ENCODE data around the gene CLASP1. TPM values are rescaled to one million over a fixed set of nuclear protein-coding genes. Genes with fewer than 3 reads are reported as not detected.
"Not testable (repeated sequence)": the region's sequence is repeated elsewhere in the genome, so short reads cannot be mapped to it uniquely, and the experiment has no call there.

Gene CLASP1
- polyA plus RNA-seq, 3 donors: 7.9 to 17.1 (median 16.2) TPM

- WGBS, 3 donors: 69 to 91% (median 77%) methylated on average over 1 of the region's 1 CpG
Observed at GRCh38 chr2:121501031-121501430, 148.2 kb downstream of the CLASP1 start.

GRCh38 chr2:121498731-121499130 lies 150.5 kb downstream of the CLASP1 start:
- no peak overlapping the region for H3K27ac ChIP-seq (ENCODE audit: low read depth, low read length)
- 97 to 100% (median 98%) methylated on average over 1 of the region's 1 CpG for WGBS, 3 donors

More at GRCh38 chr2:121501031-121501430, 148.2 kb downstream of the CLASP1 start:
- no peak overlapping the region for H3K27ac ChIP-seq (ENCODE audit: low read depth, low read length)

- 69 to 73% (median 73%) methylated on average over 3 of the region's 3 CpGs for WGBS, 3 donors
- H3K27ac ChIP-seq (ENCODE audit: low read depth, low read length): no peak overlapping the region
Observed at GRCh38 chr2:121492409-121492808, 156.9 kb downstream of the CLASP1 start.

- no peak overlapping the region for H3K27ac ChIP-seq (ENCODE audit: low read depth, low read length)
- 76 to 81% (median 77%) methylated on average over 4 of the region's 4 CpGs for WGBS, 3 donors
Observed at GRCh38 chr2:121491518-121491917, 157.7 kb downstream of the CLASP1 start.

GRCh38 chr2:121490584-121491133 lies 158.6 kb downstream of the CLASP1 start:
- 57 to 96% (median 94%) methylated on average over 3 of the region's 3 CpGs for WGBS, 3 donors

GRCh38 chr2:121489911-121490583 lies 159.2 kb downstream of the CLASP1 start:
- WGBS, 3 donors: 36 to 79% (median 74%) methylated on average over 2 of the region's 2 CpGs
- H3K27ac ChIP-seq (ENCODE audit: low read depth, low read length): no peak overlapping the region

More at GRCh38 chr2:121490584-121491133, 158.6 kb downstream of the CLASP1 start:
- H3K27ac ChIP-seq (ENCODE audit: low read depth, low read length): no peak overlapping the region

- 26 to 85% (median 77%) methylated on average over 1 of the region's 1 CpG for WGBS, 3 donors
- no peak overlapping the region for H3K27ac ChIP-seq (ENCODE audit: low read depth, low read length)
Observed at GRCh38 chr2:121489284-121489683, 160.0 kb downstream of the CLASP1 start.

- no peak overlapping the region for H3K27ac ChIP-seq (ENCODE audit: low read depth, low read length)
Observed at GRCh38 chr2:121486191-121486790, 163.0 kb downstream of the CLASP1 start.

- H3K27ac ChIP-seq (ENCODE audit: low read depth, low read length): no peak overlapping the region
Observed at GRCh38 chr2:121485039-121485438, 164.2 kb downstream of the CLASP1 start.

- 63 to 85% (median 75%) methylated on average over 2 of the region's 2 CpGs for WGBS, 3 donors
Observed at GRCh38 chr2:121483846-121484245, 165.4 kb downstream of the CLASP1 start.

GRCh38 chr2:121483021-121483420 lies 166.2 kb downstream of the CLASP1 start:
- H3K27ac ChIP-seq (ENCODE audit: low read depth, low read length): no peak overlapping the region
- WGBS, 3 donors: 95 to 100% (median 97%) methylated on average over 1 of the region's 1 CpG

More at GRCh38 chr2:121483846-121484245, 165.4 kb downstream of the CLASP1 start:
- H3K27ac ChIP-seq (ENCODE audit: low read depth, low read length): no peak overlapping the region

- no peak overlapping the region for H3K27ac ChIP-seq (ENCODE audit: low read depth, low read length)
- WGBS, 3 donors: 31 to 39% (median 34%) methylated on average over 5 of the region's 5 CpGs
Observed at GRCh38 chr2:121480826-121481225, 168.4 kb downstream of the CLASP1 start.

- WGBS, 3 donors: 27 to 65% (median 62%) methylated on average over 8 of the region's 8 CpGs
- H3K27ac ChIP-seq (ENCODE audit: low read depth, low read length): no peak overlapping the region
Observed at GRCh38 chr2:121479882-121480522, 169.3 kb downstream of the CLASP1 start.

- 74 to 85% (median 76%) methylated on average over 6 of the region's 6 CpGs for WGBS, 3 donors
Observed at GRCh38 chr2:121478996-121479745, 170.1 kb downstream of the CLASP1 start.

GRCh38 chr2:121478358-121478995 lies 170.8 kb downstream of the CLASP1 start:
- WGBS, 3 donors: 92 to 98% (median 94%) methylated on average over 7 of the region's 7 CpGs

More at GRCh38 chr2:121478996-121479745, 170.1 kb downstream of the CLASP1 start:
- H3K27ac ChIP-seq (ENCODE audit: low read depth, low read length): no peak overlapping the region

GRCh38 chr2:121476684-121477083 lies 172.6 kb downstream of the CLASP1 start:
- no peak overlapping the region for H3K27ac ChIP-seq (ENCODE audit: low read depth, low read length)
- WGBS, 3 donors: 71 to 96% (median 78%) methylated on average over 3 of the region's 3 CpGs

More at GRCh38 chr2:121478358-121478995, 170.8 kb downstream of the CLASP1 start:
- not testable (repeated sequence) for H3K27ac ChIP-seq (ENCODE audit: low read depth, low read length)

- WGBS, 3 donors: 87 to 91% (median 89%) methylated on average over 4 of the region's 4 CpGs
Observed at GRCh38 chr2:121475811-121476571, 173.3 kb downstream of the CLASP1 start.

More at GRCh38 chr2:121475811-121476571, 173.3 kb downstream of the CLASP1 start:
- H3K27ac ChIP-seq (ENCODE audit: low read depth, low read length): no peak overlapping the region

Data from adipose tissue (tissue), 3 donors.